ENCODE results near the gene TMEM240.
"Not testable (repeated sequence)": the region's sequence is repeated elsewhere in the genome, so short reads cannot be mapped to it uniquely, and the experiment has no call there.

The TMEM240 gene

GRCh38 chr1:1567152-1567875 lies 26.9 kb upstream of the TMEM240 start:
- Histone ChIP-seq H3K4me3 (ENCODE audit: low read depth, low read length) (no peak overlapping the region), H3K36me3 (ENCODE audit: control insufficient read depth, insufficient read depth, low read length) (peaks cover 29% of the 10 kb centered on the region), H3K9ac (ENCODE audit: low read depth, low read length) (peak overlapping the region; percentile 47), H3K9me3 (ENCODE audit: control insufficient read depth, insufficient read depth, low read length) (no peaks in the 10 kb centered on the region), H3K27me3 (ENCODE audit: control insufficient read depth, insufficient read depth, low read length) (no peaks in the 10 kb centered on the region), H3K4me1 (ENCODE audit: control insufficient read depth, insufficient read depth, low read length) (peaks cover 3% of the 10 kb centered on the region)

GRCh38 chr1:1565340-1565739 lies 24.9 kb upstream of the TMEM240 start:
- no peak overlapping the region for H3K9ac ChIP-seq (ENCODE audit: low read depth, low read length)
- no peak overlapping the region for H3K4me3 ChIP-seq (ENCODE audit: low read depth, low read length)
- peaks cover 39% of the 10 kb centered on the region for H3K36me3 ChIP-seq (ENCODE audit: control insufficient read depth, insufficient read depth, low read length)
- H3K9me3 ChIP-seq (ENCODE audit: control insufficient read depth, insufficient read depth, low read length), result no peaks in the 10 kb centered on the region
- peaks cover 3% of the 10 kb centered on the region for H3K4me1 ChIP-seq (ENCODE audit: control insufficient read depth, insufficient read depth, low read length)
- no peaks in the 10 kb centered on the region for H3K27me3 ChIP-seq (ENCODE audit: control insufficient read depth, insufficient read depth, low read length)

GRCh38 chr1:1564268-1564667 lies 23.8 kb upstream of the TMEM240 start:
- peaks cover 36% of the 10 kb centered on the region for H3K36me3 ChIP-seq (ENCODE audit: control insufficient read depth, insufficient read depth, low read length)

GRCh38 chr1:1563688-1564087 lies 23.3 kb upstream of the TMEM240 start:
- H3K9ac ChIP-seq (ENCODE audit: low read depth, low read length), result no peak overlapping the region
- no peaks in the 10 kb centered on the region for H3K9me3 ChIP-seq (ENCODE audit: control insufficient read depth, insufficient read depth, low read length)
- H3K4me3 ChIP-seq (ENCODE audit: low read depth, low read length), result no peak overlapping the region
- peaks cover 36% of the 10 kb centered on the region for H3K36me3 ChIP-seq (ENCODE audit: control insufficient read depth, insufficient read depth, low read length)
- no peaks in the 10 kb centered on the region for H3K27me3 ChIP-seq (ENCODE audit: control insufficient read depth, insufficient read depth, low read length)
- H3K4me1 ChIP-seq (ENCODE audit: control insufficient read depth, insufficient read depth, low read length), result peaks cover 3% of the 10 kb centered on the region

More at GRCh38 chr1:1564268-1564667, 23.8 kb upstream of the TMEM240 start:
- Histone ChIP-seq H3K9ac (ENCODE audit: low read depth, low read length) (no peak overlapping the region), H3K9me3 (ENCODE audit: control insufficient read depth, insufficient read depth, low read length) (no peaks in the 10 kb centered on the region), H3K27me3 (ENCODE audit: control insufficient read depth, insufficient read depth, low read length) (no peaks in the 10 kb centered on the region), H3K4me3 (ENCODE audit: low read depth, low read length) (no peak overlapping the region), H3K4me1 (ENCODE audit: control insufficient read depth, insufficient read depth, low read length) (peaks cover 3% of the 10 kb centered on the region)

- H3K9me3 ChIP-seq (ENCODE audit: control insufficient read depth, insufficient read depth, low read length), result no peaks in the 10 kb centered on the region
Measured at GRCh38 chr1:1562556-1563195, 22.3 kb upstream of the TMEM240 start.

GRCh38 chr1:1561801-1562470 lies 21.5 kb upstream of the TMEM240 start:
- Histone ChIP-seq H3K4me3 (ENCODE audit: low read depth, low read length) (no peak overlapping the region), H3K36me3 (ENCODE audit: control insufficient read depth, insufficient read depth, low read length) (peaks cover 36% of the 10 kb centered on the region), H3K9me3 (ENCODE audit: control insufficient read depth, insufficient read depth, low read length) (no peaks in the 10 kb centered on the region), H3K4me1 (ENCODE audit: control insufficient read depth, insufficient read depth, low read length) (no peaks in the 10 kb centered on the region), H3K27me3 (ENCODE audit: control insufficient read depth, insufficient read depth, low read length) (no peaks in the 10 kb centered on the region), H3K9ac (ENCODE audit: low read depth, low read length) (no peak overlapping the region)

More at GRCh38 chr1:1562556-1563195, 22.3 kb upstream of the TMEM240 start:
- Histone ChIP-seq H3K9ac (ENCODE audit: low read depth, low read length) (no peak overlapping the region), H3K4me1 (ENCODE audit: control insufficient read depth, insufficient read depth, low read length) (no peaks in the 10 kb centered on the region), H3K27me3 (ENCODE audit: control insufficient read depth, insufficient read depth, low read length) (no peaks in the 10 kb centered on the region), H3K4me3 (ENCODE audit: low read depth, low read length) (no peak overlapping the region), H3K36me3 (ENCODE audit: control insufficient read depth, insufficient read depth, low read length) (peaks cover 36% of the 10 kb centered on the region)

- H3K9ac ChIP-seq (ENCODE audit: low read depth, low read length), result no peak overlapping the region
- H3K4me3 ChIP-seq (ENCODE audit: low read depth, low read length), result no peak overlapping the region
- no peaks in the 10 kb centered on the region for H3K4me1 ChIP-seq (ENCODE audit: control insufficient read depth, insufficient read depth, low read length)
- no peaks in the 10 kb centered on the region for H3K27me3 ChIP-seq (ENCODE audit: control insufficient read depth, insufficient read depth, low read length)
- peaks cover 33% of the 10 kb centered on the region for H3K36me3 ChIP-seq (ENCODE audit: control insufficient read depth, insufficient read depth, low read length)
- no peaks in the 10 kb centered on the region for H3K9me3 ChIP-seq (ENCODE audit: control insufficient read depth, insufficient read depth, low read length)
Measured at GRCh38 chr1:1560178-1560577, 19.8 kb upstream of the TMEM240 start.

- Histone ChIP-seq H3K4me3 (ENCODE audit: low read depth, low read length) (no peak overlapping the region), H3K36me3 (ENCODE audit: control insufficient read depth, insufficient read depth, low read length) (peaks cover 30% of the 10 kb centered on the region), H3K9ac (ENCODE audit: low read depth, low read length) (no peak overlapping the region), H3K27me3 (ENCODE audit: control insufficient read depth, insufficient read depth, low read length) (no peaks in the 10 kb centered on the region), H3K4me1 (ENCODE audit: control insufficient read depth, insufficient read depth, low read length) (no peaks in the 10 kb centered on the region), H3K9me3 (ENCODE audit: control insufficient read depth, insufficient read depth, low read length) (no peaks in the 10 kb centered on the region)
Measured at GRCh38 chr1:1559066-1559465, 18.6 kb upstream of the TMEM240 start.

- H3K9me3 ChIP-seq (ENCODE audit: control insufficient read depth, insufficient read depth, low read length), result no peaks in the 10 kb centered on the region
- peaks cover 25% of the 10 kb centered on the region for H3K36me3 ChIP-seq (ENCODE audit: control insufficient read depth, insufficient read depth, low read length)
- H3K4me1 ChIP-seq (ENCODE audit: control insufficient read depth, insufficient read depth, low read length), result no peaks in the 10 kb centered on the region
- H3K9ac ChIP-seq (ENCODE audit: low read depth, low read length), result no peak overlapping the region
- no peak overlapping the region for H3K4me3 ChIP-seq (ENCODE audit: low read depth, low read length)
- no peaks in the 10 kb centered on the region for H3K27me3 ChIP-seq (ENCODE audit: control insufficient read depth, insufficient read depth, low read length)
Measured at GRCh38 chr1:1558591-1558990, 18.2 kb upstream of the TMEM240 start.

GRCh38 chr1:1557688-1558087 lies 17.3 kb upstream of the TMEM240 start:
- H3K9ac ChIP-seq (ENCODE audit: low read depth, low read length); H3K4me1 ChIP-seq (ENCODE audit: control insufficient read depth, insufficient read depth, low read length); H3K27me3 ChIP-seq (ENCODE audit: control insufficient read depth, insufficient read depth, low read length); H3K4me3 ChIP-seq (ENCODE audit: low read depth, low read length); H3K9me3 ChIP-seq (ENCODE audit: control insufficient read depth, insufficient read depth, low read length): not testable (repeated sequence)
- H3K36me3 ChIP-seq (ENCODE audit: control insufficient read depth, insufficient read depth, low read length), result peaks cover 17% of the 10 kb centered on the region

- not testable (repeated sequence) for H3K9me3 ChIP-seq (ENCODE audit: control insufficient read depth, insufficient read depth, low read length); H3K9ac ChIP-seq (ENCODE audit: low read depth, low read length); H3K4me3 ChIP-seq (ENCODE audit: low read depth, low read length); H3K4me1 ChIP-seq (ENCODE audit: control insufficient read depth, insufficient read depth, low read length); H3K27me3 ChIP-seq (ENCODE audit: control insufficient read depth, insufficient read depth, low read length)
- H3K36me3 ChIP-seq (ENCODE audit: control insufficient read depth, insufficient read depth, low read length), result peaks cover 11% of the 10 kb centered on the region
Measured at GRCh38 chr1:1556961-1557360, 16.5 kb upstream of the TMEM240 start.

- Histone ChIP-seq H3K4me3 (ENCODE audit: low read depth, low read length) (no peak overlapping the region), H3K36me3 (ENCODE audit: control insufficient read depth, insufficient read depth, low read length) (peaks cover 7% of the 10 kb centered on the region), H3K9ac (ENCODE audit: low read depth, low read length) (no peak overlapping the region), H3K9me3 (ENCODE audit: control insufficient read depth, insufficient read depth, low read length) (no peaks in the 10 kb centered on the region), H3K27me3 (ENCODE audit: control insufficient read depth, insufficient read depth, low read length) (no peaks in the 10 kb centered on the region), H3K4me1 (ENCODE audit: control insufficient read depth, insufficient read depth, low read length) (no peaks in the 10 kb centered on the region)
Measured at GRCh38 chr1:1556505-1556904, 16.1 kb upstream of the TMEM240 start.

Measured in iPS-15b (cell line).